Effector memory CD8-positive, alpha-beta T cell (primary cell): Measurements from ENCODE around the gene TECPR2.
A peak's percentile ranks its signal among the peaks of the same experiment; 100 is the strongest.

Experiments used
- ATAC-seq: fragments of 150-1000 bp; cut with Tn5 transposase; replicated peaks from 2 replicates; pipeline ENCODE4 v1.10.0; 2021; ENCODE audit warnings: mild to moderate bottlenecking, moderate library complexity
- DNase-seq, 3 experiments: peaks; one replicate each; pipeline ENCODE4 v3.0.0; 2021
- H3K27ac Mint-ChIP-seq, 2 donors: one replicate each; pipeline ENCODE4 v1.8.0; 2022; ENCODE audit warnings: mild to moderate bottlenecking in 2 of 2, mixed read lengths in 2 of 2, moderate library complexity in 2 of 2
- H3K27me3 Mint-ChIP-seq, 2 donors: one replicate each; pipeline ENCODE4 v1.8.0; 2022; ENCODE audit warnings: mixed read lengths in 2 of 2
- H3K36me3 Mint-ChIP-seq: one replicate; pipeline ENCODE4 v1.8.0; 2022; ENCODE audit warnings: mild to moderate bottlenecking, moderate library complexity, mixed read lengths; ENCODE audit not compliant: insufficient read depth
- H3K4me1 Mint-ChIP-seq, 2 donors: one replicate each; pipeline ENCODE4 v1.8.0; 2022; ENCODE audit warnings: low read depth in 2 of 2, mixed read lengths in 2 of 2
- H3K4me3 Mint-ChIP-seq, 2 donors: one replicate each; pipeline ENCODE4 v1.8.0; 2022; ENCODE audit warnings: mild to moderate bottlenecking in 2 of 2, mixed read lengths in 2 of 2, moderate library complexity in 2 of 2
- H3K9me3 Mint-ChIP-seq, 2 donors: one replicate each; pipeline ENCODE4 v1.8.0; 2022; ENCODE audit warnings: mixed read lengths in 2 of 2

Gene TECPR2

GRCh38 chr14:102451064-102451352, 88.3 kb downstream of the TECPR2 start:
- Mint-ChIP-seq H3K27me3 (no peaks in the 10 kb centered on the region), H3K4me1 (no peaks in the 10 kb centered on the region), H3K9me3 (no peaks in the 10 kb centered on the region), H3K36me3 (peaks cover under 1% of the 10 kb centered on the region), H3K27ac (no peak overlapping the region), H3K4me3 (no peak overlapping the region)
- ATAC-seq (no peak), DNase-seq (no peak)

DNA sequence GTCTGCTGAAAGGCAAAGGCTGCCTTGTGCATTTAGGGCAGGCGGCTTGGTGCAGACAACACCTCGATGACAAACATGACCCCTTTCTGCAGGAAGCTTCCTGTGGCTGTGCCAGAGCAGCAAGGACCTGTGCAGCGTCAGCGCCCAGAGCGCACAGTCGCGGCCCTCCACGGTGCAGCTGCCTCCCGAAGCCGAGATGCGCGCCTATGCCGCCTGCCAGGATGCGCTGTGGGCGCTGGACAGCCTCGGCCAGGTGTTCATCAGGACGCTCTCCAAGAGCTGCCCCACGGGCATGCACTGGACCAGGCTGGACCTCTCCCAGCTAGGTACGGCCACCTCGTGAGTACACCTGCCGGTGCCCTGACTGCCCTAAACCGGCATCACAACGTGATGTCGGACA, 89.6 kb downstream of the TECPR2 start:
- ATAC-seq (no peak), DNase-seq (no peak)
- Mint-ChIP-seq H3K4me3 (no peak overlapping the region), H3K9me3 (no peaks in the 10 kb centered on the region), H3K27ac (no peak overlapping the region), H3K36me3 (no peaks in the 10 kb centered on the region), H3K4me1 (no peaks in the 10 kb centered on the region), H3K27me3 (no peaks in the 10 kb centered on the region)

DNA sequence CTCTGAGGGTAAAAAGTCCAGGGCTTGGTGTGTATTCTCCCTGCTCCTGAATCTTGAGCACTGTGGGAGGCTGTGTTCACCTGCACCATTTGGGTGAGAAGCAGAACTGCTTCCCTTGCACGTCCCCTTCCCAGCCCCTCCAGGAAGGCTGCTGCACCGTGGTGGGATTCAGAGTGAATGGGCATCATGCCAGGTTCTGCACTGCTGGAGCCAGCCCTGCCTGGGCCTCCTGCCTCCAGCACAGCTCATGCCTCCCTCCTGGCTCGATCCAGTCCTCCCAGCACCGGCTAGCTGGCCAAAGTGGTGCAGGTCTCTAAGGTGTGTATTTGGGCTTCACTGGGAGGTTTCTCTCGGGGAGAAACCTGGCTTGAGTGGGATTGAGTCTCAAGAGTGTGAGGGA, 92.0 kb downstream of the TECPR2 start:
- H3K36me3 Mint-ChIP-seq = no peaks in the 10 kb centered on the region

GRCh38 chr14:102457509-102457908, 94.8 kb downstream of the TECPR2 start:
- H3K27ac Mint-ChIP-seq = no peak overlapping the region
- DNase-seq (no peak), ATAC-seq (no peak)
- H3K4me1 Mint-ChIP-seq = peaks cover 5 to 6% of the 10 kb centered on the region in 2 donors
- H3K36me3 Mint-ChIP-seq = no peaks in the 10 kb centered on the region
- no peaks in the 10 kb centered on the region for H3K27me3 Mint-ChIP-seq
- no peak overlapping the region for H3K4me3 Mint-ChIP-seq
- H3K9me3 Mint-ChIP-seq = no peaks in the 10 kb centered on the region

More for the DNA sequence above, 92.0 kb downstream of the TECPR2 start:
- no peaks in the 10 kb centered on the region for H3K9me3 Mint-ChIP-seq
- no peak overlapping the region for H3K27ac Mint-ChIP-seq
- H3K4me3 Mint-ChIP-seq = no peak overlapping the region
- no peaks in the 10 kb centered on the region for H3K4me1 Mint-ChIP-seq
- ATAC-seq (no peak), DNase-seq (no peak)
- no peaks in the 10 kb centered on the region for H3K27me3 Mint-ChIP-seq

- no peak overlapping the region for H3K4me3 Mint-ChIP-seq
- ATAC-seq = no peak
- peaks cover 5 to 6% of the 10 kb centered on the region in 2 donors for H3K4me1 Mint-ChIP-seq
- no peak for DNase-seq
- H3K9me3 Mint-ChIP-seq = no peaks in the 10 kb centered on the region
- H3K27ac Mint-ChIP-seq = no peak overlapping the region
- no peaks in the 10 kb centered on the region for H3K27me3 Mint-ChIP-seq
- peaks cover 12% of the 10 kb centered on the region for H3K36me3 Mint-ChIP-seq
Observed at GRCh38 chr14:102461490-102462338, 99.0 kb downstream of the TECPR2 start.

GRCh38 chr14:102462391-102462790, 99.7 kb downstream of the TECPR2 start:
- Mint-ChIP-seq H3K36me3 (peaks cover 12% of the 10 kb centered on the region), H3K4me1 (peaks cover 5 to 6% of the 10 kb centered on the region in 2 donors), H3K27me3 (no peaks in the 10 kb centered on the region), H3K9me3 (no peaks in the 10 kb centered on the region), H3K27ac (no peak overlapping the region), H3K4me3 (no peak overlapping the region)
- ATAC-seq (no peak), DNase-seq (no peak)

DNA sequence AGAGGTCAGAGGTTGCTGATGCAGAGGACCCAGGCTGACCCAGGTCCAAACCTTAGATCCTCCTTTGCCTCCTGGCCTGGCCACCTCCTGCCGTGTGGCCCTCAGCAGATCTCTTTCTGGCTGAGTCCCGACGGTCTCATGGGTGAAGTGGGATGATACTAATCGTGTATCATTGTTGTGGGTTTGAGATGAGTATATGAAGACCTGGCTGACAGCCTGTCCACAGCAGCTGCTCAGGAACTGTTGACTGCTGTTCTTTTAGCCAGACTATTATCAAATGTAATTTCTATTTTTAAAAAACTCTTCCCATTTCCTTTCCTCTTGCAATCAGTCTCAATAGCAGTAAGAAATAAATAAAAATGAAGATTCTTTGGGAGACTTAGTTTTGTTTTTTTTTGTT, 101.3 kb downstream of the TECPR2 start:
- Mint-ChIP-seq H3K27me3 (no peaks in the 10 kb centered on the region), H3K36me3 (peaks cover 19% of the 10 kb centered on the region), H3K27ac (no peak overlapping the region), H3K4me3 (no peak overlapping the region), H3K9me3 (no peaks in the 10 kb centered on the region), H3K4me1 (peaks cover 5 to 6% of the 10 kb centered on the region in 2 donors)
- DNase-seq = no peak
- no peak for ATAC-seq

- no peak overlapping the region for H3K27ac Mint-ChIP-seq
- H3K9me3 Mint-ChIP-seq = no peaks in the 10 kb centered on the region
- peaks cover 5 to 6% of the 10 kb centered on the region in 2 donors for H3K4me1 Mint-ChIP-seq
- DNase-seq (no peak), ATAC-seq (no peak)
- H3K27me3 Mint-ChIP-seq = no peaks in the 10 kb centered on the region
- H3K36me3 Mint-ChIP-seq = peaks cover 19% of the 10 kb centered on the region
- no peak overlapping the region for H3K4me3 Mint-ChIP-seq
Observed at GRCh38 chr14:102464846-102465341, 102.2 kb downstream of the TECPR2 start.

GRCh38 chr14:102469261-102469660, 106.5 kb downstream of the TECPR2 start:
- Mint-ChIP-seq H3K4me1 (peaks cover 0 to 2% of the 10 kb centered on the region in 2 donors), H3K4me3 (no peak overlapping the region), H3K27ac (no peak overlapping the region), H3K9me3 (no peaks in the 10 kb centered on the region), H3K36me3 (peaks cover 19% of the 10 kb centered on the region), H3K27me3 (no peaks in the 10 kb centered on the region)
- ATAC-seq (no peak), DNase-seq (no peak)

DNA sequence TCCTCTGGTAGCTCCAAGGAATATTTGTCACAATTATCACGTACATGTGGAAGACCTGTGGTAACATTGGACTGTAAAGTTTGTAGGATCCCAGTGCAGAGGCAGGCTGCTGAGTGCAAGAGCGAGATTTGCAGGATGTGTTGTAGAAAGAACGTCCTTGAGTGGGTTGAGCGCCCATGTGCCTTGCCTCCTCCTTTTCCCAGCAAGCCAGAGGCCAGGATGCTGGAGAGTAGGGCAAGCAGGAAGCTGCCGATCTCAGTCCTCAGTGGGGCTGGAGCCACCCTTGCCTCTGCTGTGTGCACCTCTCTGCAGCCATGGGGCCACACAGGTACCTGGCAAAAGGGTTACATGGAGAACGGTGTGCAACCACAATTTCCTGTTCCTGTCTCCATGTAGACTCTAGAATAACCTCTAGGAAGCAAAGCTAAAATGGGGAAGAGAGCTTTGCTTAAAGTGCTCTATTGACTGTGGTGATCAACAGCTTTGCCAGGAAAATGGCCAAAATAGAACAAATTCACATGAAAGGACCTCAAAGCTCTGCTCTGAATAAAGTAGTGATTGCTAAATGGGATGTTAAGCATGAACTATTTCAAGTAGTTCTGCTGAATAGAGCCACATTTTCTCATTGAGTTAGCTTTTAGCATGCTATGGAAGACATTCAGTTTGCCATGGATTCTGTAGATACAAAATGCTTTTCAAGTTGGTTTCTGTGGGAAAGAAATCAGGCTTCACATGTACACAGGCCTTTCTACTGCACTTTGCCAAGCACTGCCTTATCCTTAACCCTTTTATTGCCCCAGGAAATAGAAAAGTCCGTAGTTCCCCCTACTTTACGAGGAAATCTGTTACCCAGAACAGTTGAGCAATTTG, 109.4 kb downstream of the TECPR2 start:
- Mint-ChIP-seq H3K4me1 (peaks cover 0 to 2% of the 10 kb centered on the region in 2 donors), H3K9me3 (no peaks in the 10 kb centered on the region), H3K27me3 (no peaks in the 10 kb centered on the region), H3K27ac (no peak overlapping the region), H3K36me3 (peaks cover 7% of the 10 kb centered on the region), H3K4me3 (no peak overlapping the region)
- ATAC-seq = no peak
- no peak for DNase-seq

GRCh38 chr14:102472791-102473150, 110.0 kb downstream of the TECPR2 start:
- Mint-ChIP-seq H3K4me3 (no peak overlapping the region), H3K36me3 (peaks cover 5% of the 10 kb centered on the region), H3K27me3 (no peaks in the 10 kb centered on the region), H3K4me1 (peaks cover 0 to 2% of the 10 kb centered on the region in 2 donors), H3K9me3 (no peaks in the 10 kb centered on the region), H3K27ac (no peak overlapping the region)
- ATAC-seq = no peak
- DNase-seq = no peak

DNA sequence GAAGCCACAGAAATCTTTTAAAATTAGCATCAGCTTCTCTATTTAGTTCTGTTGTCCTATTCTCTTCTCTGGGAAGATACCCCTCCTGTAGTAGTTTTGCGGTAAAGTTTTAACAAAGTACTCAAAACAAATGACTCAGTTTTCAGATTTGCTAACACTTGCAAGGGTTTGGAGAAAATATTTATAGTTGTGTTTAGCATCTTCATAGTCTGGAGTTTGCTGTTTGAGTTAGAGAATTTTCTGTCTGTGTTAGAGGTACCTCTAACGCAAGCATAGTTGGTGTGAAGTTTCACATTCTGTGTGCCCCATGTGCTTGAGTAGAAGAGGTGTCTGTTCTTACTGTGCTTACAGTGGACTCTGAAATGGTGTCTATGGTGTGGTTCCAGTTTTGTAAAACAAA, 110.8 kb downstream of the TECPR2 start:
- DNase-seq = no peak
- Mint-ChIP-seq H3K4me3 (no peak overlapping the region), H3K27me3 (no peaks in the 10 kb centered on the region), H3K27ac (no peak overlapping the region), H3K36me3 (peaks cover 1% of the 10 kb centered on the region), H3K9me3 (no peaks in the 10 kb centered on the region), H3K4me1 (peaks cover 0 to 2% of the 10 kb centered on the region in 2 donors)
- ATAC-seq = no peak

DNA sequence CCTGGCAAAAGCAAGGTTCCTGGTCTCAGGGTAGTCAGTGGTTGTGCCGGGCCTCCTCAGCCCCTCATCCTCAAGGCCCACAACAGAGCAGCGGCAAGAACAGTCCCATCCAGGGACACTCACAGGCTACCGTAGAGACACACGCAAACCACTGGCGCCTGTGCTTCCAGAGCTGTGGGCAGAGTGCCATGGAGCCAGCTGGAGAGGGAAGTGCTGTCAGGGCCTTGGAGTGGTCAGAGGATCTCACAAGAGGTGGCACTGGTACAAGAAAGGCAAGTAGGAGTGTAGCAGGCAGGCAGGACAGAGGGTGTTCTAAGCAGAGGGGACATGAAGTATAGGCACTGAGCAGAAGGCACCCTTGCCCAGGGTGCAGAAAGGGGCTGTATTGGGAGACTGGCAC, 112.2 kb downstream of the TECPR2 start:
- DNase-seq (no peak), ATAC-seq (no peak)
- no peaks in the 10 kb centered on the region for H3K27me3 Mint-ChIP-seq
- H3K4me3 Mint-ChIP-seq = no peak overlapping the region
- H3K9me3 Mint-ChIP-seq = no peaks in the 10 kb centered on the region
- peaks cover 0 to 2% of the 10 kb centered on the region in 2 donors for H3K4me1 Mint-ChIP-seq
- no peak overlapping the region for H3K27ac Mint-ChIP-seq
- H3K36me3 Mint-ChIP-seq = no peaks in the 10 kb centered on the region

DNA sequence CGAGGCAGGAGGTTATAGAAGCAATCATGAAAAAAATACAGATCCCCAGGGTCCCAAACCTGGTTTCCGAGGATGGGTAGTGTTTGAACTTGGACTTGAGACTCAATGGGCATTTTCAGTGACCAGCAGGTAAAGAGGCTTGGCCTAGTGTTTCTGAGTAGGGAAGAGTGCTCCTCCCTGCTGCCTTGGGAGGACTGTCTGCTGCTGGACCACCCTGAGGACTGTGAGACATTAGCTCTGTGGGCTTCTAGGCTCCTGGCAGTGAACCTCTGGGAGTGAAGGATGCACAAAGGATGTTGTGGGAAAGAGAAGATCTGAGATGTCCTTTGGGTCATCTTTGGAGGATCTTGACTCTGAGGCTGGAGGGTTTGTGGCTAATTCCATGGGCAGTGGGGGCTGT, 116.4 kb downstream of the TECPR2 start:
- peak overlapping the region in 1 of 2 donors; percentile 62 for H3K27ac Mint-ChIP-seq
- H3K4me3 Mint-ChIP-seq = no peak overlapping the region
- no peaks in the 10 kb centered on the region for H3K27me3 Mint-ChIP-seq
- H3K9me3 Mint-ChIP-seq = peaks cover 0 to 3% of the 10 kb centered on the region in 2 donors
- H3K36me3 Mint-ChIP-seq = no peaks in the 10 kb centered on the region
- H3K4me1 Mint-ChIP-seq = peaks cover 0 to 2% of the 10 kb centered on the region in 2 donors
- no peak for DNase-seq
- ATAC-seq = no peak
